Peyer's patch (tissue), 4 donors: ENCODE measurements around the gene FUT8.

ENCODE experiments used
- POLR2A ChIP-seq, 2 donors: fragments of 450-650 bp; IDR thresholded peaks; one replicate each; pipeline ENCODE4 v1.5.1; 2017; ENCODE audit warnings: antibody characterized with exemption in 2 of 2, mild to moderate bottlenecking in 2 of 2, moderate library complexity in 2 of 2
- TF ChIP-seq, protein P1 (sequence below), 6 experiments: fragments of 450-650 bp in 4 of 6; fragments of 200-600 bp in 2 of 6; sonication (generic) in 1 of 6; IDR thresholded peaks; one replicate each; pipeline ENCODE4 v1.5.1; 2017 to 2019; ENCODE audit warnings: antibody characterized with exemption in 6 of 6, mild to moderate bottlenecking in 3 of 6, moderate library complexity in 1 of 6

DNA sequence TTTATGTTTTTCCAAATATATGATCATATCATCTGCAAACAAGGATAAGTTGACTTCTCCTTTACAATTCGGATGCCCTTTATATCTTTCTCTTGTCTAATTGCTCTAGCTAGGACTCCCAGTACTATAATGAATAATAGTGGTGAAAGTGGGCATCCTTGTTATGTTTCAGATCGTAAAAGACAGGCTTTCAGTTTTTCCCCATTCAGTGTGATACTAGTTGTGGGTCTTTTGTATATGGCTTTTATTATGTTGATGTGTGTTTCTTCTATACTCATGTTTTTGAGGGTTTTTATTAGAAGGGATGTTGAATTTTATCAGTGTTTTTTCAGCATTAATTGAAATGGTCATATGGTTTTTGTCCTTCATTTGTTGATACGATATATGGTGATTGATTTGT, 97.3 kb downstream of the FUT8 start:
- TF ChIP-seq, protein P1, sequence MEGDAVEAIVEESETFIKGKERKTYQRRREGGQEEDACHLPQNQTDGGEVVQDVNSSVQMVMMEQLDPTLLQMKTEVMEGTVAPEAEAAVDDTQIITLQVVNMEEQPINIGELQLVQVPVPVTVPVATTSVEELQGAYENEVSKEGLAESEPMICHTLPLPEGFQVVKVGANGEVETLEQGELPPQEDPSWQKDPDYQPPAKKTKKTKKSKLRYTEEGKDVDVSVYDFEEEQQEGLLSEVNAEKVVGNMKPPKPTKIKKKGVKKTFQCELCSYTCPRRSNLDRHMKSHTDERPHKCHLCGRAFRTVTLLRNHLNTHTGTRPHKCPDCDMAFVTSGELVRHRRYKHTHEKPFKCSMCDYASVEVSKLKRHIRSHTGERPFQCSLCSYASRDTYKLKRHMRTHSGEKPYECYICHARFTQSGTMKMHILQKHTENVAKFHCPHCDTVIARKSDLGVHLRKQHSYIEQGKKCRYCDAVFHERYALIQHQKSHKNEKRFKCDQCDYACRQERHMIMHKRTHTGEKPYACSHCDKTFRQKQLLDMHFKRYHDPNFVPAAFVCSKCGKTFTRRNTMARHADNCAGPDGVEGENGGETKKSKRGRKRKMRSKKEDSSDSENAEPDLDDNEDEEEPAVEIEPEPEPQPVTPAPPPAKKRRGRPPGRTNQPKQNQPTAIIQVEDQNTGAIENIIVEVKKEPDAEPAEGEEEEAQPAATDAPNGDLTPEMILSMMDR (IDR thresholded peaks at IDR 0.05): no peak
- no peak for TF ChIP-seq POLR2A (IDR thresholded peaks at IDR 0.05)
